Measurements from ENCODE around the gene CLBA1.
"Not testable (repeated sequence)": the region's sequence is repeated elsewhere in the genome, so short reads cannot be mapped to it uniquely, and the experiment has no call there.

Gene CLBA1

GRCh38 chr14:104948736-104949031 lies 36.9 kb upstream of the CLBA1 start:
- DNase-seq = no peak

GRCh38 chr14:104949406-104949955 lies 36.1 kb upstream of the CLBA1 start:
- not testable (repeated sequence) for DNase-seq

GRCh38 chr14:104950021-104950420 lies 35.6 kb upstream of the CLBA1 start:
- no peak for DNase-seq

- DNase-seq = not testable (repeated sequence)
These were observed 34.9 kb upstream of the CLBA1 start for GRCh38 chr14:104950701-104951100.

- not testable (repeated sequence) for DNase-seq
These were observed 33.5 kb upstream of the CLBA1 start for GRCh38 chr14:104951863-104952657.

GRCh38 chr14:104953097-104953496 lies 32.5 kb upstream of the CLBA1 start:
- no peak for DNase-seq

- DNase-seq = no peak
These were observed 31.5 kb upstream of the CLBA1 start for GRCh38 chr14:104953896-104954656.

GRCh38 chr14:104954746-104955395 lies 30.7 kb upstream of the CLBA1 start:
- DNase-seq = no peak

GRCh38 chr14:104955396-104955770 lies 30.2 kb upstream of the CLBA1 start:
- no peak for DNase-seq

GRCh38 chr14:104956290-104956890 lies 29.2 kb upstream of the CLBA1 start:
- no peak for DNase-seq

- DNase-seq = no peak
These were observed 28.2 kb upstream of the CLBA1 start for GRCh38 chr14:104957146-104958113.

GRCh38 chr14:104964546-104964945 lies 21.0 kb upstream of the CLBA1 start:
- no peak for DNase-seq

GRCh38 chr14:104965561-104966231 lies 19.9 kb upstream of the CLBA1 start:
- no peak for DNase-seq

- DNase-seq = no peak
These were observed 19.2 kb upstream of the CLBA1 start for GRCh38 chr14:104966261-104966865.

GRCh38 chr14:104966981-104967385 lies 18.6 kb upstream of the CLBA1 start:
- no peak for DNase-seq

GRCh38 chr14:104967386-104968152 lies 18.0 kb upstream of the CLBA1 start:
- peak; percentile 85 for DNase-seq

GRCh38 chr14:104968153-104968527 lies 17.4 kb upstream of the CLBA1 start:
- peak; percentile 78 for DNase-seq

GRCh38 chr14:104968541-104969401 lies 16.8 kb upstream of the CLBA1 start:
- peak; percentile 77 for DNase-seq

GRCh38 chr14:104969741-104970230 lies 15.8 kb upstream of the CLBA1 start:
- DNase-seq = no peak
